HepG2 (cell line): ENCODE data around the gene KIAA0232. TPM values are rescaled to one million over a fixed set of nuclear protein-coding genes. Genes with fewer than 3 reads are reported as not detected.

ENCODE experiments used
- GATAD2A ChIP-seq: IDR thresholded peaks from 2 replicates; pipeline ENCODE4 v1.6.1; 2016
- HNRNPL ChIP-seq: fragments of 200-400 bp; formaldehyde crosslinking; IDR thresholded peaks from 2 replicates; pipeline ENCODE4 v1.6.1; 2017; ENCODE audit warnings: mild to moderate bottlenecking, low read depth, low read length
- KAT8 ChIP-seq: IDR thresholded peaks from 2 replicates; pipeline ENCODE4 v1.6.1; 2016; ENCODE audit warnings: missing genetic modification reagents, missing compliant biosample characterization
- PCBP1 ChIP-seq: fragments of 200-400 bp; formaldehyde crosslinking; IDR thresholded peaks from 2 replicates; pipeline ENCODE4 v1.6.1; 2017; ENCODE audit warnings: mild to moderate bottlenecking, low read depth, low read length, borderline replicate concordance
- SPEN ChIP-seq: sonication (generic); formaldehyde crosslinking; IDR thresholded peaks from 2 replicates; pipeline ENCODE4 v1.5.1; 2020; ENCODE audit warnings: low read depth, mild to moderate bottlenecking, missing genetic modification reagents
- TFAP4 ChIP-seq: sonication (generic); IDR thresholded peaks from 2 replicates; pipeline ENCODE4 v1.6.1; 2016; ENCODE audit warnings: low read depth, borderline replicate concordance
- UBTF ChIP-seq: sonication (generic); formaldehyde crosslinking; IDR thresholded peaks from 2 replicates; pipeline ENCODE4 v1.4.0; 2020; ENCODE audit warnings: mild to moderate bottlenecking, missing genetic modification reagents
- ZBTB43 ChIP-seq: sonication (generic); formaldehyde crosslinking; conservative IDR thresholded peaks from 2 replicates; pipeline ENCODE4 v1.4.0; 2020; ENCODE audit warnings: missing genetic modification reagents
- ZBTB46 ChIP-seq: sonication (generic); formaldehyde crosslinking; IDR thresholded peaks from 2 replicates; pipeline ENCODE4 v1.4.0; 2020; ENCODE audit warnings: mild to moderate bottlenecking, missing genetic modification reagents, borderline replicate concordance
- ZHX1 ChIP-seq: sonication (generic); formaldehyde crosslinking; IDR thresholded peaks from 2 replicates; pipeline ENCODE4 v1.8.1; 2022; ENCODE audit warnings: low read depth, mild to moderate bottlenecking, missing genetic modification reagents
- ZNF430 ChIP-seq: sonication (generic); formaldehyde crosslinking; IDR thresholded peaks from 2 replicates; pipeline ENCODE4 v1.9.0; 2021; ENCODE audit warnings: mild to moderate bottlenecking, missing genetic modification reagents
- ZNF512 ChIP-seq: sonication (generic); formaldehyde crosslinking; IDR thresholded peaks from 2 replicates; pipeline ENCODE4 v1.4.0; 2020; ENCODE audit warnings: mild to moderate bottlenecking, missing genetic modification reagents
- ZNF530 ChIP-seq: sonication (generic); formaldehyde crosslinking; IDR thresholded peaks from 2 replicates; pipeline ENCODE4 v1.5.0; 2020; ENCODE audit warnings: low read depth, mild to moderate bottlenecking, missing genetic modification reagents
- ZNF567 ChIP-seq: sonication (generic); formaldehyde crosslinking; IDR thresholded peaks from 2 replicates; pipeline ENCODE4 v1.8.1; 2023; ENCODE audit warnings: mild to moderate bottlenecking, missing genetic modification reagents, borderline replicate concordance
- ZNF572 ChIP-seq: sonication (generic); formaldehyde crosslinking; IDR thresholded peaks from 2 replicates; pipeline ENCODE4 v1.5.1; 2020; ENCODE audit warnings: mild to moderate bottlenecking, missing genetic modification reagents
- ZNF629 ChIP-seq: sonication (generic); formaldehyde crosslinking; conservative IDR thresholded peaks from 2 replicates; pipeline ENCODE4 v1.5.0; 2020; ENCODE audit warnings: missing genetic modification reagents
- polyA plus RNA-seq, 8 experiments: library from polyadenylated mRNA; depleted of rRNA in 3 of 8; stranded (reverse) in 7 of 8; unstranded in 1 of 8; fragments of >200 nt; fragmentation: Illumina TruSeq in 4 of 8; extraction: Trizol in 4 of 8; gene quantifications; 2 replicates each; pipeline versions ENCODE4 v1.2.1 to v1.2.3, GENCODE V29; 2011 to 2016; ENCODE audit warnings: low read depth in 4 of 8, missing spikeins in 1 of 8, mixed read lengths in 1 of 8; ENCODE audit not compliant: insufficient read depth in 1 of 8
- total RNA-seq, 5 experiments: library from RNA; depleted of rRNA; stranded (reverse); fragments of >200 nt; fragmentation: Illumina TruSeq; extraction: Trizol; gene quantifications; 2 replicates each; pipeline ENCODE4 v1.2.3, GENCODE V29; 2016; ENCODE audit warnings: low read depth in 1 of 5

Gene KIAA0232
- total and polyA plus RNA-seq, 2 of the 13 experiments (the other 11 are each of a cell fraction or from before 2014, with no cell fraction given), result 7.8 to 17.1 TPM

GRCh38 chr4:6747294-6748051 lies 35.1 kb upstream of the KIAA0232 start (continued):
- TF ChIP-seq ZBTB43 (CRISPR knock-in tag), result peak; percentile 60; the same call in 1 of the 2 replicates
- peak; percentile 86 for TF ChIP-seq ZNF629 (CRISPR knock-in tag)
- TF ChIP-seq KAT8 (CRISPR knock-in tag), result peak; percentile 19; the same call in 1 of the 2 replicates
- TF ChIP-seq ZNF572, result 0 out of 2 replicates have a peak, but pooled peaks have one; percentile 64
- no peak for TF ChIP-seq ZNF567 (CRISPR knock-in tag)
- TF ChIP-seq UBTF, result 0 out of 2 replicates have a peak, but pooled peaks have one; percentile 20
- peak; percentile 12; the same call in 1 of the 2 replicates for TF ChIP-seq ZNF512
- TF ChIP-seq SPEN (CRISPR knock-in tag), result peak; percentile 17; the same call in 1 of the 2 replicates
- 0 out of 2 replicates have a peak, but pooled peaks have one; percentile 24 for TF ChIP-seq ZHX1 (CRISPR knock-in tag)
- 0 out of 2 replicates have a peak, but pooled peaks have one; percentile 22 for TF ChIP-seq GATAD2A (CRISPR knock-in tag)
- TF ChIP-seq PCBP1, result 0 out of 2 replicates have a peak, but pooled peaks have one; percentile 7
- TF ChIP-seq ZBTB46 (CRISPR knock-in tag), result 0 out of 2 replicates have a peak, but pooled peaks have one; percentile 29
- 0 out of 2 replicates have a peak, but pooled peaks have one; percentile 41 for TF ChIP-seq HNRNPL
- peak; percentile 68; the same call in 1 of the 2 replicates for TF ChIP-seq TFAP4
- no peak for TF ChIP-seq ZNF530
- no peak for TF ChIP-seq ZNF430
